ENCODE data around the gene CPEB1.

The CPEB1 gene

GRCh38 chr15:82566690-82567089 lies 80.5 kb downstream of the CPEB1 start:
- Histone ChIP-seq H3K4me1 (ENCODE audit: control insufficient read depth, insufficient read depth, low read length) (peaks cover 22% of the 10 kb centered on the region), H3K36me3 (ENCODE audit: control insufficient read depth, insufficient read depth, low read length) (no peaks in the 10 kb centered on the region), H3K27me3 (ENCODE audit: control insufficient read depth, insufficient read depth, low read length) (no peaks in the 10 kb centered on the region), H3K9ac (ENCODE audit: low read length) (no peak overlapping the region), H3K27ac (ENCODE audit: low read depth, low read length) (no peak overlapping the region), H3K4me3 (ENCODE audit: low read depth, low read length) (no peak overlapping the region), H3K9me3 (ENCODE audit: control insufficient read depth, insufficient read depth, low read depth, low read length) (no peaks in the 10 kb centered on the region)

DNA sequence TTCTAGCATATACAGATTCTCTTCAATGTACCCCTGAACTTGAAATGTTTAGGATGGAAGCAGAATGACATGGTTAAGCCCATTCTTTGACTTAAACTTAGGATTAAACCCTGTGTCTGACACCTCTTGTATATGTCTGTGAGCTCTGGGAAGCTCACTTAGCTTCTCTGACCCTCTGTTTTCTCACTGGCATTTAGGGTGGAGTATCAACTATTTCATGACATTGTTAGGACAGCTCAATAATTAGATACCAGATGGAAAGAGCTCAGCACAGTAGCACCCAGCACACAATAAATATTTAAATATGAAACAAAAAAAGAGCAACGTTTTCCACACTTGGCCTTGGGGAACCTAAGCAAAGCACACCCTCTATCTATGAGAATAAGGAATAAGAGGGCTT lies 88.7 kb downstream of the CPEB1 start:
- Histone ChIP-seq H3K27ac (ENCODE audit: low read depth, low read length) (no peak overlapping the region), H3K9me3 (ENCODE audit: control insufficient read depth, insufficient read depth, low read depth, low read length) (no peaks in the 10 kb centered on the region), H3K9ac (ENCODE audit: low read length) (no peak overlapping the region), H3K4me3 (ENCODE audit: low read depth, low read length) (no peak overlapping the region), H3K4me1 (ENCODE audit: control insufficient read depth, insufficient read depth, low read length) (no peaks in the 10 kb centered on the region), H3K27me3 (ENCODE audit: control insufficient read depth, insufficient read depth, low read length) (no peaks in the 10 kb centered on the region), H3K36me3 (ENCODE audit: control insufficient read depth, insufficient read depth, low read length) (no peaks in the 10 kb centered on the region)

DNA sequence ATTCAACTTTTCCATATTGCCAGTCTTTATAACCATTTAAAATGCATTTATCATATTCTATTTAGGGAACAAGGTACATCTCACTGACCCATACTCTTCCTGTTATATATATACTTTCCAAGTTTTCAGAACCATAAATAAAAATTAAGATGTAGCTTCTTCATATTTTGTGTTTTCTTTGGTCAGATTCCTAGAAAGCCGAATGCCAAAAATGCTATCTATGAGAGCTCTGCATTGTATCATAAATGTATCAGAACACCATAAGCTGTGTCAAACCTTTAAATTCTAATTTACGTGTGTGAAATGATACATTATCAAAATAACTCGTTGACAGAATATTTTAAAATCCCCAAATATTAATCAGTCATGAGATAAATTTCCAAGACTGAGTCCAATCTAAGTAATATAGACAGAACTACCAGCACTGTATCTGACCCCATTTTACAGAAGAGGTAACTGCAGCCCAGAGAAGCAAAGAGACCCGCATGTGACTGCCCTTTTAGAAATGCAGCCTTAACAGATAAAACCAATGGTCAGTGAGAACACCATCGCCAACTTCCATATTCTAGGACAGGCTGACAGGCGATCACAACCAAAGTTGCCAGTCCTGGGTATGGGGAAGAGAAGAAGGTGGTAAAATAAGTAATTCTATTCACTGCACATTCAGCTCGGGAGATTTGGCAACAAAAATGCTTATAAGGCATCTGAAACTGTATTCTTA lies 90.7 kb downstream of the CPEB1 start:
- Histone ChIP-seq H3K36me3 (ENCODE audit: control insufficient read depth, insufficient read depth, low read length) (no peaks in the 10 kb centered on the region), H3K9me3 (ENCODE audit: control insufficient read depth, insufficient read depth, low read depth, low read length) (no peaks in the 10 kb centered on the region), H3K4me1 (ENCODE audit: control insufficient read depth, insufficient read depth, low read length) (peaks cover 2% of the 10 kb centered on the region; the same call in 1 of the 2 replicates), H3K27me3 (ENCODE audit: control insufficient read depth, insufficient read depth, low read length) (peaks cover 5% of the 10 kb centered on the region; the same call in 1 of the 2 replicates), H3K4me3 (ENCODE audit: low read depth, low read length) (no peak overlapping the region), H3K27ac (ENCODE audit: low read depth, low read length) (no peak overlapping the region), H3K9ac (ENCODE audit: low read length) (no peak overlapping the region)

DNA sequence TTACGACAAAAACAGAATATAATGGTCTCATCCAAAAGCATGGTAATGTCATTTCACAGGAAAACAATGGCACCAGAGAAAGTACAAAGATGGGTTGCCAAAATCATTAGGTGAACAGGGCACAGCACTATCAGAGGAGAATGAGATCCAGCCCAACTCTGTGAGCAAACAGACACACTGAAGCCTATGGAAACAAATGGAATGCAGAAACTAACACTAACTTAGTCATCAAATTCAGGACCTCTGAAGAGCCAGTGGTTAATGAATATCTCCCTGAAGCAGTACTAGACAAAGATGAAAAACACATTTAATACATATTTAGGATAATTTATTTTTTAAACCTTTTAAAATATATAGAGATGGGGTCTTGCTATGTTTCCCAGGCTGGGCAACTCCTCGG lies 92.3 kb downstream of the CPEB1 start:
- Histone ChIP-seq H3K4me3 (ENCODE audit: low read depth, low read length) (no peak overlapping the region), H3K9ac (ENCODE audit: low read length) (no peak overlapping the region), H3K36me3 (ENCODE audit: control insufficient read depth, insufficient read depth, low read length) (no peaks in the 10 kb centered on the region), H3K27ac (ENCODE audit: low read depth, low read length) (no peak overlapping the region), H3K4me1 (ENCODE audit: control insufficient read depth, insufficient read depth, low read length) (peaks cover 3% of the 10 kb centered on the region; the same call in 1 of the 2 replicates), H3K27me3 (ENCODE audit: control insufficient read depth, insufficient read depth, low read length) (peaks cover 5% of the 10 kb centered on the region; the same call in 1 of the 2 replicates), H3K9me3 (ENCODE audit: control insufficient read depth, insufficient read depth, low read depth, low read length) (no peaks in the 10 kb centered on the region)

GRCh38 chr15:82554351-82554750 lies 92.8 kb downstream of the CPEB1 start:
- no peaks in the 10 kb centered on the region for H3K36me3 ChIP-seq (ENCODE audit: control insufficient read depth, insufficient read depth, low read length)
- no peaks in the 10 kb centered on the region for H3K9me3 ChIP-seq (ENCODE audit: control insufficient read depth, insufficient read depth, low read depth, low read length)
- no peak overlapping the region for H3K27ac ChIP-seq (ENCODE audit: low read depth, low read length)
- no peak overlapping the region for H3K9ac ChIP-seq (ENCODE audit: low read length)
- no peak overlapping the region for H3K4me3 ChIP-seq (ENCODE audit: low read depth, low read length)
- peaks cover 3% of the 10 kb centered on the region; the same call in 1 of the 2 replicates for H3K4me1 ChIP-seq (ENCODE audit: control insufficient read depth, insufficient read depth, low read length)
- peaks cover 5% of the 10 kb centered on the region; the same call in 1 of the 2 replicates for H3K27me3 ChIP-seq (ENCODE audit: control insufficient read depth, insufficient read depth, low read length)

GRCh38 chr15:82553846-82554245 lies 93.3 kb downstream of the CPEB1 start:
- no peak overlapping the region for H3K27ac ChIP-seq (ENCODE audit: low read depth, low read length)
- no peaks in the 10 kb centered on the region for H3K9me3 ChIP-seq (ENCODE audit: control insufficient read depth, insufficient read depth, low read depth, low read length)
- H3K27me3 ChIP-seq (ENCODE audit: control insufficient read depth, insufficient read depth, low read length): peaks cover 5% of the 10 kb centered on the region; the same call in 1 of the 2 replicates
- no peak overlapping the region for H3K9ac ChIP-seq (ENCODE audit: low read length)
- H3K4me3 ChIP-seq (ENCODE audit: low read depth, low read length): no peak overlapping the region
- H3K36me3 ChIP-seq (ENCODE audit: control insufficient read depth, insufficient read depth, low read length): no peaks in the 10 kb centered on the region
- H3K4me1 ChIP-seq (ENCODE audit: control insufficient read depth, insufficient read depth, low read length): peaks cover 3% of the 10 kb centered on the region; the same call in 1 of the 2 replicates

GRCh38 chr15:82552861-82553260 lies 94.3 kb downstream of the CPEB1 start:
- Histone ChIP-seq H3K4me1 (ENCODE audit: control insufficient read depth, insufficient read depth, low read length) (peaks cover 3% of the 10 kb centered on the region; the same call in 1 of the 2 replicates), H3K9ac (ENCODE audit: low read length) (no peak overlapping the region), H3K27me3 (ENCODE audit: control insufficient read depth, insufficient read depth, low read length) (peaks cover 5% of the 10 kb centered on the region; the same call in 1 of the 2 replicates), H3K36me3 (ENCODE audit: control insufficient read depth, insufficient read depth, low read length) (no peaks in the 10 kb centered on the region), H3K27ac (ENCODE audit: low read depth, low read length) (no peak overlapping the region), H3K4me3 (ENCODE audit: low read depth, low read length) (no peak overlapping the region), H3K9me3 (ENCODE audit: control insufficient read depth, insufficient read depth, low read depth, low read length) (no peaks in the 10 kb centered on the region)

- Histone ChIP-seq H3K36me3 (ENCODE audit: control insufficient read depth, insufficient read depth, low read length) (no peaks in the 10 kb centered on the region), H3K9me3 (ENCODE audit: control insufficient read depth, insufficient read depth, low read depth, low read length) (no peaks in the 10 kb centered on the region), H3K27me3 (ENCODE audit: control insufficient read depth, insufficient read depth, low read length) (peaks cover 5% of the 10 kb centered on the region; the same call in 1 of the 2 replicates), H3K4me3 (ENCODE audit: low read depth, low read length) (no peak overlapping the region), H3K9ac (ENCODE audit: low read length) (no peak overlapping the region), H3K4me1 (ENCODE audit: control insufficient read depth, insufficient read depth, low read length) (peaks cover 3% of the 10 kb centered on the region; the same call in 1 of the 2 replicates), H3K27ac (ENCODE audit: low read depth, low read length) (no peak overlapping the region)
Observed at GRCh38 chr15:82551646-82552247, 95.4 kb downstream of the CPEB1 start.

GRCh38 chr15:82549199-82549665 lies 97.9 kb downstream of the CPEB1 start:
- H3K27me3 ChIP-seq (ENCODE audit: control insufficient read depth, insufficient read depth, low read length): peaks cover 5% of the 10 kb centered on the region; the same call in 1 of the 2 replicates
- no peaks in the 10 kb centered on the region for H3K36me3 ChIP-seq (ENCODE audit: control insufficient read depth, insufficient read depth, low read length)
- H3K4me3 ChIP-seq (ENCODE audit: low read depth, low read length): no peak overlapping the region
- peaks cover 8% of the 10 kb centered on the region; the same call in 1 of the 2 replicates for H3K4me1 ChIP-seq (ENCODE audit: control insufficient read depth, insufficient read depth, low read length)
- no peak overlapping the region for H3K27ac ChIP-seq (ENCODE audit: low read depth, low read length)
- H3K9me3 ChIP-seq (ENCODE audit: control insufficient read depth, insufficient read depth, low read depth, low read length): no peaks in the 10 kb centered on the region
- H3K9ac ChIP-seq (ENCODE audit: low read length): no peak overlapping the region

DNA sequence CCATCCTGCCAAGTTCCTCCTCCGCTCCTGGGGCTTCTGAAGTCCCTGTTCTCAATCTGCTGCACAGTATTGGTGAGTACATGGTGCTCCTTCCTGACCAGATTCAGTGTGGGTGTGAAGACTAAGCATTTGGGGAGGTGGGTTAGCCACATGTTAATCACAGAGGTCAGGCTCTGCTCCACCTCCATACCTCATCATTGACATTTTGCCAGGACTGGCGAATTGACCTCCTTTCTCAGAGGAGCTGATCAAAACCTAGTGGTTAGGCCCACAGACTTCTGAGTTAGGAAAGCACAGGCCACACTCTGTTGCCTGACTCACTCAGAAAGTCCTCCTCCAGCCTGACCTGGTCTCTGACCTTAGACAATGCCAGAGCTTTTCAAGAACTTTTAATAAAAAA lies 98.5 kb downstream of the CPEB1 start:
- no peak overlapping the region for H3K9ac ChIP-seq (ENCODE audit: low read length)
- no peaks in the 10 kb centered on the region for H3K9me3 ChIP-seq (ENCODE audit: control insufficient read depth, insufficient read depth, low read depth, low read length)
- H3K4me1 ChIP-seq (ENCODE audit: control insufficient read depth, insufficient read depth, low read length): peaks cover 9% of the 10 kb centered on the region; the same call in 1 of the 2 replicates
- H3K27me3 ChIP-seq (ENCODE audit: control insufficient read depth, insufficient read depth, low read length): peaks cover 5% of the 10 kb centered on the region; the same call in 1 of the 2 replicates
- H3K4me3 ChIP-seq (ENCODE audit: low read depth, low read length): no peak overlapping the region
- no peak overlapping the region for H3K27ac ChIP-seq (ENCODE audit: low read depth, low read length)
- H3K36me3 ChIP-seq (ENCODE audit: control insufficient read depth, insufficient read depth, low read length): no peaks in the 10 kb centered on the region

GRCh38 chr15:82545478-82545877 lies 101.7 kb downstream of the CPEB1 start:
- Histone ChIP-seq H3K27ac (ENCODE audit: low read depth, low read length) (no peak overlapping the region), H3K36me3 (ENCODE audit: control insufficient read depth, insufficient read depth, low read length) (no peaks in the 10 kb centered on the region), H3K9ac (ENCODE audit: low read length) (no peak overlapping the region), H3K27me3 (ENCODE audit: control insufficient read depth, insufficient read depth, low read length) (no peaks in the 10 kb centered on the region), H3K9me3 (ENCODE audit: control insufficient read depth, insufficient read depth, low read depth, low read length) (no peaks in the 10 kb centered on the region), H3K4me1 (ENCODE audit: control insufficient read depth, insufficient read depth, low read length) (peaks cover 19% of the 10 kb centered on the region), H3K4me3 (ENCODE audit: low read depth, low read length) (no peak overlapping the region)
